Mucosa of descending colon (tissue), 3 donors: ENCODE measurements around the gene SGTA. TPM values are rescaled to one million over a fixed set of nuclear protein-coding genes. Genes with fewer than 3 reads are reported as not detected.
"Not testable (repeated sequence)": the region's sequence is repeated elsewhere in the genome, so short reads cannot be mapped to it uniquely, and the experiment has no call there.

Experiments used
- ATAC-seq: fragments of 200-7000 bp; cut with Tn5 transposase; one replicate; pipeline ENCODE4 v1.9.1; 2020; ENCODE audit warnings: mild to moderate bottlenecking, moderate library complexity
- DNase-seq, 3 donors: peaks; one replicate each; pipeline ENCODE4 v3.0.0-alpha.2; 2020
- H3K36me3 ChIP-seq: fragments of 200-600 bp; one replicate; pipeline ENCODE4 v1.8.0; 2021; ENCODE audit warnings: low read depth, mild to moderate bottlenecking
- H3K4me1 ChIP-seq: fragments of 200-600 bp; one replicate; pipeline ENCODE4 v1.8.0; 2021; ENCODE audit warnings: low read depth, mild to moderate bottlenecking
- H3K4me3 ChIP-seq: fragments of 200-600 bp; one replicate; pipeline ENCODE4 v1.8.0; 2021; ENCODE audit warnings: mild to moderate bottlenecking
- H3K9me3 ChIP-seq: fragments of 200-600 bp; one replicate; pipeline ENCODE4 v1.8.0; 2021; ENCODE audit warnings: mild to moderate bottlenecking
- CTCF ChIP-seq: fragments of 200-600 bp; IDR thresholded peaks from one replicate; pipeline ENCODE4 v1.8.0; 2022; ENCODE audit warnings: antibody characterized with exemption, mild to moderate bottlenecking
- intact Hi-C, 2 donors: fragments of 100-400 bp; cut with DNase I in 1 of 2; cut with micrococcal nuclease in 1 of 2; formaldehyde crosslinking; loops; one replicate each; pipeline versions ENCODE4 v1.11.0 to v1.11.1; 2022; cut with DNase I, micrococcal nuclease
- total RNA-seq, 3 donors: library from RNA; stranded (reverse); fragmentation: NEBNext Ultra II Directional in 2 of 3; extraction: Animal tissue kit (Norgen Biotek cat#: 25700) in 2 of 3; gene quantifications; one replicate each; pipeline versions ENCODE4 v1.2.1 to v1.2.4, GENCODE V29; 2021 to 2023
- donor health status: DM: no; HTN: no; CAD: no; lungs with moderate emphysema.
- donor health status: DM: no; HTN: no; CAD: no.
- donor health status: DM: no; HTN: yes; CAD: no.

Gene SGTA
- total RNA-seq, 3 donors from 2014 or later: 37.7 to 52.7 (median 48.9) TPM

GRCh38 chr19:2793126-2793525, 10.1 kb upstream of the SGTA start:
- TF ChIP-seq CTCF: no peak
- intact Hi-C loops: no loop called here
- Histone ChIP-seq H3K4me1 (no peaks in the 10 kb centered on the region), H3K36me3 (no peaks in the 10 kb centered on the region), H3K4me3 (no peak overlapping the region), H3K9me3 (no peaks in the 10 kb centered on the region)
- no peak for DNase-seq
- ATAC-seq: no peak

DNA sequence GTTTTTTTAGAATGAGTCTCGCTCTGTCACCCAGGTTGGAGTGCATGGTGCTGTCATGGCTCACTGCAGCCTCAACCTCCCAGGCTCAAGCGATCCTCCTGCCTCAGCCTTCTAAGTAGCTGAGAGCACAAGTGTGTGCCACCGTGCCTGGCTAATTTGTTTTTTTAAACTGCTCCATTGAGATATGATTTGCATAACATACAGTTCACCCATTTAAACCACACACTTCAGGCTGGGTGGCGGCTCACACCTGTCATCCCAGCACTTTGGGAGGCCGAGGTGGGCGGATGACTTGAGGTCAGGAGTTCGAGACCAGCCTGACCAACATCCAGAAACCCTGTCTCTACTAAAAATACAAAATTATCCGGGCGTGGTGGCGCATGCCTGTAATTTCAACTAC, 9.6 kb upstream of the SGTA start:
- H3K36me3 ChIP-seq, intact Hi-C loops, H3K4me1 ChIP-seq, H3K9me3 ChIP-seq, H3K4me3 ChIP-seq, DNase-seq, ATAC-seq: not testable (repeated sequence)

- Histone ChIP-seq H3K4me1 (peaks cover under 1% of the 10 kb centered on the region), H3K9me3 (no peaks in the 10 kb centered on the region), H3K4me3 (no peak overlapping the region), H3K36me3 (no peaks in the 10 kb centered on the region)
- no peak for TF ChIP-seq CTCF
- intact Hi-C loops: no loop called here
- DNase-seq (no peak), ATAC-seq (no peak)
These were observed 8.8 kb upstream of the SGTA start for GRCh38 chr19:2791876-2792275.

DNA sequence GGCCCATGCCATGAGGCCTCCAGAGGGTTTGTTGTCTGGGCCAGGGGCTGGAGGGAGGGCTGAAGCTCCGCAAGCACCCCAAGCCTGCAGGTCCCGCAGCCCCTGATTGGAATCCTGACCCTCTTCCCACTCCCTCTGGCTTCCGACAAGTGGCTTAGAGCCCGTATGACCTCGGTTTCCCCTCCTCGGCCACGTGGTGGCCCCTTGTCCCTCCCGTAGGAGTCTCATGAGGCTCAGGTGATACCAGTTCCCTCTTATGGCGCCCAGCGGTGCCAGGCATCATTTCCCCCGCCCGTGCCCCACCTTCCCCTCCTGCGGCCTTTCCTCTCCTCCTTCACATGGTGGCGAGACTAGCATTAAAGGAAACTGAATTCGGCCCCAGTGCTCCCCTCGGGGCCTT, 8.4 kb upstream of the SGTA start:
- no peak for ATAC-seq
- Histone ChIP-seq H3K4me3 (no peak overlapping the region), H3K9me3 (no peaks in the 10 kb centered on the region), H3K4me1 (peaks cover 5% of the 10 kb centered on the region), H3K36me3 (no peaks in the 10 kb centered on the region)
- no peak for TF ChIP-seq CTCF
- DNase-seq: no peak
- intact Hi-C loops: no loop called here

GRCh38 chr19:2790557-2791271, 7.6 kb upstream of the SGTA start:
- peaks cover 12% of the 10 kb centered on the region for H3K4me1 ChIP-seq
- H3K36me3 ChIP-seq: no peaks in the 10 kb centered on the region
- intact Hi-C loops: no loop called here
- H3K9me3 ChIP-seq: no peaks in the 10 kb centered on the region
- no peak for TF ChIP-seq CTCF
- H3K4me3 ChIP-seq: no peak overlapping the region
- no peak for DNase-seq
- no peak for ATAC-seq

- Histone ChIP-seq H3K9me3 (no peaks in the 10 kb centered on the region), H3K4me1 (peaks cover 12% of the 10 kb centered on the region), H3K4me3 (no peak overlapping the region), H3K36me3 (no peaks in the 10 kb centered on the region)
- ATAC-seq (no peak), DNase-seq (no peak)
- no peak for TF ChIP-seq CTCF
- intact Hi-C loops: no loop called here
These were observed 7.1 kb upstream of the SGTA start for GRCh38 chr19:2790194-2790556.
